ENCODE measurements around the gene PRKCB. TPM values are rescaled to one million over a fixed set of nuclear protein-coding genes. Genes with fewer than 3 reads are reported as not detected.
A peak's percentile ranks its signal among the peaks of the same experiment; 100 is the strongest.

PRKCB gene
- total RNA-seq, 1 experiment from 2014 or later = not detected

DNA sequence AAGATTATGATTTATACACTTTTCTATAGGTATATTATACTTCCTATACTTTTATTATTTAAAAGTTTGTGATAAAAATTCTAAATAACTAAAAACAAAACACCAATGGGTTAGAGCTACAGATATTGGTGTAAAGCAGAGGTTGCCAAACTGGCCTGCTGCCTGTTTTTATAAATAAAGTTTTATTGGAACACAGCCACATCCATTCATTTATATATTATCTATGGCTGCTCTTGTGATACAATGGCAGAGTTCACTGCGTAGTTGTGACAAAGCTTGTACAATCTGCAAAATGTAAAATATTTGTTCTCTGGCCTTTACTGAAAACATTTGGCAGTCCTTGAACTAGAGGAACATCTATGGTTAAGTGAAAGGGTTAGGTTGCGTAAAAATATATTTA is 208.7 kb downstream of the PRKCB start:
- Mint-ChIP-seq H3K27ac (ENCODE audit: unreplicated experiment) (no peak overlapping the region), H3K27me3 (ENCODE audit: unreplicated experiment) (peaks cover 65% of the 10 kb centered on the region), H3K4me3 (ENCODE audit: low read depth, unreplicated experiment) (no peak overlapping the region), H3K9me3 (ENCODE audit: low read depth, unreplicated experiment) (no peaks in the 10 kb centered on the region), H3K36me3 (ENCODE audit: insufficient read depth, unreplicated experiment) (no peaks in the 10 kb centered on the region), H3K4me1 (ENCODE audit: low read depth, unreplicated experiment) (no peaks in the 10 kb centered on the region)
- no peak for DNase-seq
- no TSS peak for BruUV-seq (replicated peaks)
- CTCF ChIA-PET = interaction anchor here (4.3 kb wide), 1 partner anchor 460 kb away, joined by 22 read pairs; no protein-coding TSS in a partner anchor
- TF ChIP-seq, protein P1, sequence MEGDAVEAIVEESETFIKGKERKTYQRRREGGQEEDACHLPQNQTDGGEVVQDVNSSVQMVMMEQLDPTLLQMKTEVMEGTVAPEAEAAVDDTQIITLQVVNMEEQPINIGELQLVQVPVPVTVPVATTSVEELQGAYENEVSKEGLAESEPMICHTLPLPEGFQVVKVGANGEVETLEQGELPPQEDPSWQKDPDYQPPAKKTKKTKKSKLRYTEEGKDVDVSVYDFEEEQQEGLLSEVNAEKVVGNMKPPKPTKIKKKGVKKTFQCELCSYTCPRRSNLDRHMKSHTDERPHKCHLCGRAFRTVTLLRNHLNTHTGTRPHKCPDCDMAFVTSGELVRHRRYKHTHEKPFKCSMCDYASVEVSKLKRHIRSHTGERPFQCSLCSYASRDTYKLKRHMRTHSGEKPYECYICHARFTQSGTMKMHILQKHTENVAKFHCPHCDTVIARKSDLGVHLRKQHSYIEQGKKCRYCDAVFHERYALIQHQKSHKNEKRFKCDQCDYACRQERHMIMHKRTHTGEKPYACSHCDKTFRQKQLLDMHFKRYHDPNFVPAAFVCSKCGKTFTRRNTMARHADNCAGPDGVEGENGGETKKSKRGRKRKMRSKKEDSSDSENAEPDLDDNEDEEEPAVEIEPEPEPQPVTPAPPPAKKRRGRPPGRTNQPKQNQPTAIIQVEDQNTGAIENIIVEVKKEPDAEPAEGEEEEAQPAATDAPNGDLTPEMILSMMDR (IDR thresholded peaks at IDR 0.05; ENCODE audit: unreplicated experiment) = no peak
- intact Hi-C loops (cut with micrococcal nuclease; ENCODE audit: unreplicated experiment) = no loop called here

DNA sequence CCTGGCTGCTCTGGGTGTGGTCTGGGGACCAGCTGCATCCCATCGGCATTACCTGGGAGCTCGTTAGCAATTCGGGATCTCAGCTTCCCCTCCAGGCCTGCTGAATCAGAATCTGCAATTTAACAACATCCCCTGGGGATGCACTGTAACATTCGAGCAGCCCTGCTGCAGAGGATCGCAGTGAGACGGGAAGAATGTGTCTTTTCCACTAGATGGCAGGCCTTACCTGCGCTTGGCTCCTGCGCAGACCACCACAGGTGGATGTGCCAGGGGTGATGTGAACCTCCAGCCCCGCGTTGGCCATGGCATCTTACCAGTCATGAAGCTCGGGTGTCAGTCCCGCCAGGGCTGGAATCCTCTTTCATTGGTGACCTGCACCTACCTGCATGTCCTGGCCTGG is 209.9 kb downstream of the PRKCB start:
- TF ChIP-seq, protein P1 (IDR thresholded peaks at IDR 0.05; ENCODE audit: unreplicated experiment) = peak; percentile 33
- peak; percentile 25 for DNase-seq
- intact Hi-C loops (cut with micrococcal nuclease; ENCODE audit: unreplicated experiment) = loop anchor here (1.0 kb wide), 1 partner anchor 454 kb away; no protein-coding TSS in a partner anchor
- H3K27me3 Mint-ChIP-seq (ENCODE audit: unreplicated experiment) = peaks cover 65% of the 10 kb centered on the region
- no peak overlapping the region for H3K4me3 Mint-ChIP-seq (ENCODE audit: low read depth, unreplicated experiment)
- no peaks in the 10 kb centered on the region for H3K9me3 Mint-ChIP-seq (ENCODE audit: low read depth, unreplicated experiment)
- no peaks in the 10 kb centered on the region for H3K4me1 Mint-ChIP-seq (ENCODE audit: low read depth, unreplicated experiment)
- no peak overlapping the region for H3K27ac Mint-ChIP-seq (ENCODE audit: unreplicated experiment)
- no TSS peak for BruUV-seq (replicated peaks)
- CTCF ChIA-PET = interaction anchor here (0.6 to 4.3 kb wide), 5 partner anchors 25 to 839 kb away, joined by 4 to 22 read pairs (median 4); no protein-coding TSS in a partner anchor
- no peaks in the 10 kb centered on the region for H3K36me3 Mint-ChIP-seq (ENCODE audit: insufficient read depth, unreplicated experiment)

DNA sequence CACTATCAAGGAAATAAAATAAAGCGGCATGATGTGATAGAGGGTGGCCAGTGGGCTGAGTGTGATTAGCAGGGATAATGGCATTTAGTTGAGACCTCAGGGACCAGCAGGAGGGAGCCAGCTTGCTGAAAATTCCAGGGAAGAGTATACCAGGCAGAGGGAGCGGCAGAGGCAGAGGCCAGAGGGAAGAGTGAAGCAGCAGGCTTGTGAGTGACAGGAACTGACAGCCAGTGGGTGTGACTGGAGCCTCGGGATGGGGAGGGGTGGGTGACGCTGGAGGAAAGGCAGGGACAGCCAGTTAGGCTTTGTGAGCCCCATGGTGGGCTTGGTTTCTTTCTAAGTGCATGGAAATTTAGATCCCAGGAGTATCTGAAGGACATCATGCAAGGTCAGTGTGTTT is 210.7 kb downstream of the PRKCB start:
- H3K27me3 Mint-ChIP-seq (ENCODE audit: unreplicated experiment) = peaks cover 65% of the 10 kb centered on the region
- no peak overlapping the region for H3K4me3 Mint-ChIP-seq (ENCODE audit: low read depth, unreplicated experiment)
- no peaks in the 10 kb centered on the region for H3K36me3 Mint-ChIP-seq (ENCODE audit: insufficient read depth, unreplicated experiment)
- intact Hi-C loops (cut with micrococcal nuclease; ENCODE audit: unreplicated experiment) = loop anchor here (1.0 kb wide), 1 partner anchor 453 kb away; no protein-coding TSS in a partner anchor
- no peaks in the 10 kb centered on the region for H3K9me3 Mint-ChIP-seq (ENCODE audit: low read depth, unreplicated experiment)
- H3K4me1 Mint-ChIP-seq (ENCODE audit: low read depth, unreplicated experiment) = no peaks in the 10 kb centered on the region
- no peak for DNase-seq
- no peak overlapping the region for H3K27ac Mint-ChIP-seq (ENCODE audit: unreplicated experiment)
- BruUV-seq (replicated peaks) = no TSS peak
- TF ChIP-seq, protein P1 (IDR thresholded peaks at IDR 0.05; ENCODE audit: unreplicated experiment) = no peak
- CTCF ChIA-PET = interaction anchor here (1.4 to 4.3 kb wide), 3 partner anchors 25 to 458 kb away, joined by 4 to 22 read pairs (median 6); no protein-coding TSS in a partner anchor

DNA sequence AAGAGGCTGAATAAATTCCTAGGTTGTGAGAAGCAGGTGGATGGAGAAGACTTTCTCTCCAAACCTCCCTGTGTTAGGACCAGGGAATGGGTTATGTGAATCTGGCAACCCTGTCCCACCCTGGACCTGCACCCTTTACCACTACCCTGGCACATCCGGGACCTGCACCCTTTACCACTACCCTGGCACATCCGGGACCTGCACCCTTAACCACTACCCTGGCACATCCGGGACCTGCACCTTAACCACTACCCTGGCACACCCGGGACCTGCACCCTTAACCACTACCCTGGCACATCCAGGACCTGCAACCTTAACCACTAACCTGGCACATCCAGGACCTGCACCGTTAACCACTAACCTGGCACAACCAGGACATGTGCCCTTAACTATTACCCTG is 213.3 kb downstream of the PRKCB start:
- no peak for DNase-seq
- no peak overlapping the region for H3K4me3 Mint-ChIP-seq (ENCODE audit: low read depth, unreplicated experiment)
- intact Hi-C loops (cut with micrococcal nuclease; ENCODE audit: unreplicated experiment) = no loop called here
- TF ChIP-seq, protein P1 (IDR thresholded peaks at IDR 0.05; ENCODE audit: unreplicated experiment) = no peak
- no peak overlapping the region for H3K27ac Mint-ChIP-seq (ENCODE audit: unreplicated experiment)
- CTCF ChIA-PET = no interaction called here
- no TSS peak for BruUV-seq (replicated peaks)
- H3K4me1 Mint-ChIP-seq (ENCODE audit: low read depth, unreplicated experiment) = no peaks in the 10 kb centered on the region
- H3K9me3 Mint-ChIP-seq (ENCODE audit: low read depth, unreplicated experiment) = no peaks in the 10 kb centered on the region
- no peaks in the 10 kb centered on the region for H3K36me3 Mint-ChIP-seq (ENCODE audit: insufficient read depth, unreplicated experiment)
- peaks cover 80% of the 10 kb centered on the region for H3K27me3 Mint-ChIP-seq (ENCODE audit: unreplicated experiment)
